SU-DHL-6 (cell line): ENCODE results near the gene GNG5.

Experiments
- CTCF ChIP-seq: fragments of 200-600 bp; sonication (generic); IDR thresholded peaks from one replicate; pipeline ENCODE4 v1.5.1; 2017; ENCODE audit warnings: antibody characterized with exemption, mild to moderate bottlenecking, low read length, moderate library complexity; ENCODE audit not compliant: insufficient read depth, poor library complexity, severe bottlenecking
- EZH2phosphoT487 ChIP-seq: fragments of 200-600 bp; sonication (generic), shearing (Covaris generic); conservative IDR thresholded peaks from 2 replicates; pipeline ENCODE4 v1.6.1; 2018; ENCODE audit warnings: mild to moderate bottlenecking, antibody characterized with exemption, low read length, moderate library complexity, mixed read lengths

GRCh38 chr1:84481317-84481716 is 25.1 kb downstream of the GNG5 start:
- no peak for TF ChIP-seq CTCF
- TF ChIP-seq EZH2phosphoT487: no peak
